Measurements from ENCODE around the gene MYH6. TPM values are rescaled to one million over a fixed set of nuclear protein-coding genes. Genes with fewer than 3 reads are reported as not detected.

MYH6 gene
- total and polyA plus RNA-seq, 2 donors (not counting 3 experiments of a cell fraction or from before 2014, with no cell fraction given): not detected

DNA sequence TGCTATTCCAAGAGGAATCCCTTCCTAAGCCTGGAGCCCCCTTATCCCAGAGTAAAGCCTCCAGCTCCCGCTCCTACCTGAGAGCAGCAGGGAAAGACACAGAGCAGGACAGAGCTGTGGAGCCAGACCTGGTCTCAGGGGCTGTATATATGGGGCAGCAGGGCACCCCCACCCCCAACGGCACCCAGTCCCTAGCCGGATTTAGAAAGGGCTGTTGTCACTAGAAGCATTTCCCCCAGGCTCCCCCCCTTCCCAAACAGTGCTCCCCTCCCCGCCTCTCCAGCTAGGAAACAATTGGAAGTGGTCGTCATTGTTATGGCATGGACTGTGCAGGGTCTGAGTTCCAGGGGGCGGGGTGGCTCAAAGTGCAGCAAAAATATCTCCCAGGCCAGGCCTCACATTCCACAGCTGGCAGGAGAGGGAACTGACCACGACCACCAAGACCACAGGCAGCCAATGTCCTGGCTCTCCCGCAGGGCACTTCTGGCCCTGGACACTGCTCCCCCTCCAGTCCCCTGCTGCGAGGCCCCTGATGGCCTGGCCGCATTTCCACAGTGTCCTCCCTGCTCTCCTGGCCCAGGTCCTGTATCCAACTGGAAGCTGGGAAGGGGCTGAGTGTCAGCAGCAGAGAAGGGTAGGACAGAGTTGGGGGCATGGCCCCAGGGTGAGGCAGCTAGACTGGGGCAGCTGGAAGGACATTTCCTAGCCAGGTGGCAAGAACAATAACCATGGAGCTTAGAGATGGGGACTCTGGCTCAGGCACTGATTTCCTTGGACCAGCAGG is 27.7 kb upstream of the MYH6 start, which contains the start of gene MYH7:
MYH7 (minus strand) TSS at position 118 of the 784 bp plus-strand sequence. CDS start 1,928 bp downstream, outside the sequence.
- no peaks in the 10 kb centered on the region for H3K79me2 ChIP-seq (ENCODE audit: control insufficient read depth, insufficient read depth, low read length)
- no peak for TF ChIP-seq GATA2 (IDR thresholded peaks at IDR 0.05; ENCODE audit: insufficient read depth, insufficient read length, low read depth, low read length)
- no peak for TF ChIP-seq FOS (IDR thresholded peaks at IDR 0.05; ENCODE audit: borderline replicate concordance, insufficient read depth, low read length)
- no peaks in the 10 kb centered on the region for H3K9me3 ChIP-seq (replicated peaks; ENCODE audit: control insufficient read depth, insufficient read depth, low read length)
- no peak within 1 kb of the TSS for H3K4me3 ChIP-seq (replicated peaks in 1 of 3; ENCODE audit: insufficient read depth in 1 of 3, low read depth in 1 of 3, low read length in 3 of 3)
- no peaks in the 10 kb centered on the region for H3K4me1 ChIP-seq (ENCODE audit: control insufficient read depth, extremely low read depth, insufficient read depth, low read length)
- FAIRE-seq (no peak), DNase-seq (ENCODE audit: low read depth, low spot score) (no peak)
- POLR2A ChIA-PET: no interaction called here
- H3K27me3 ChIP-seq (ENCODE audit: control insufficient read depth in 2 of 2, insufficient read depth in 2 of 2, low read length in 2 of 2): no peaks in the 10 kb centered on the region
- no TSS peak for BruUV-seq (replicated peaks)
- no peaks in the 10 kb centered on the region for H3K9me1 ChIP-seq (replicated peaks; ENCODE audit: control insufficient read depth, extremely low read depth, insufficient read depth, low read length)
- H3K9ac ChIP-seq (replicated peaks; ENCODE audit: extremely low read depth, insufficient read depth, low read length): no peak within 1 kb of the TSS
- H2AFZ ChIP-seq (ENCODE audit: low read depth, low read length): no peak within 1 kb of the TSS
- dilution Hi-C loops (cut with MboI; ENCODE audit: extremely low pct_ligation_motif_present, low sequenced_read_pairs): no loop called here
- no peak within 1 kb of the TSS for H3K27ac ChIP-seq (ENCODE audit: insufficient read depth, low read depth, low read length)
- no peaks in the 10 kb centered on the region for H4K20me1 ChIP-seq (replicated peaks; ENCODE audit: control insufficient read depth, extremely low read depth, insufficient read depth, low read length)
- H3K4me2 ChIP-seq (ENCODE audit: insufficient read depth, low read length): no peak within 1 kb of the TSS
- CTCF ChIA-PET: interaction anchor here (1.0 kb wide), 1 partner anchor 22 kb away, joined by 3 read pairs; no protein-coding TSS in a partner anchor
- intact Hi-C loops (cut with micrococcal nuclease): no loop called here
- H3K36me3 ChIP-seq (ENCODE audit: control insufficient read depth in 2 of 2, extremely low read depth in 1 of 2, insufficient read depth in 2 of 2, low read length in 2 of 2): no peaks in the 10 kb centered on the region

- no peaks in the 10 kb centered on the region for H3K36me3 ChIP-seq (ENCODE audit: control insufficient read depth in 2 of 2, extremely low read depth in 1 of 2, insufficient read depth in 2 of 2, low read length in 2 of 2)
- no peaks in the 10 kb centered on the region for H3K9me3 ChIP-seq (replicated peaks; ENCODE audit: control insufficient read depth, insufficient read depth, low read length)
- H3K27ac ChIP-seq (ENCODE audit: insufficient read depth, low read depth, low read length): no peak overlapping the region
- BruUV-seq (replicated peaks): no TSS peak
- CTCF ChIA-PET: no interaction called here
- no peak for FAIRE-seq
- no peak overlapping the region for H3K4me3 ChIP-seq (replicated peaks in 1 of 3; ENCODE audit: insufficient read depth in 1 of 3, low read depth in 1 of 3, low read length in 3 of 3)
- TF ChIP-seq CTCF (IDR thresholded peaks at IDR 0.05; ENCODE audit: extremely low read depth in 1 of 2, insufficient read depth in 1 of 2, low read depth in 1 of 2, low read length in 2 of 2) (no peak), JUN (IDR thresholded peaks at IDR 0.05; ENCODE audit: borderline replicate concordance, insufficient read depth, insufficient read length, low read depth) (no peak), FOS (IDR thresholded peaks at IDR 0.05; ENCODE audit: borderline replicate concordance, insufficient read depth, low read length) (no peak)
- no peaks in the 10 kb centered on the region for H3K27me3 ChIP-seq (ENCODE audit: control insufficient read depth in 2 of 2, insufficient read depth in 2 of 2, low read length in 2 of 2)
- no peak overlapping the region for H3K9ac ChIP-seq (replicated peaks; ENCODE audit: extremely low read depth, insufficient read depth, low read length)
- dilution Hi-C loops (cut with MboI; ENCODE audit: extremely low pct_ligation_motif_present, low sequenced_read_pairs) (no loop called here), intact Hi-C loops (cut with micrococcal nuclease) (no loop called here)
- no peak for DNase-seq (ENCODE audit: low read depth, low spot score)
- H3K9me1 ChIP-seq (replicated peaks; ENCODE audit: control insufficient read depth, extremely low read depth, insufficient read depth, low read length): no peaks in the 10 kb centered on the region
- H3K79me2 ChIP-seq (ENCODE audit: control insufficient read depth, insufficient read depth, low read length): no peaks in the 10 kb centered on the region
- no peak overlapping the region for H2AFZ ChIP-seq (ENCODE audit: low read depth, low read length)
- H4K20me1 ChIP-seq (replicated peaks; ENCODE audit: control insufficient read depth, extremely low read depth, insufficient read depth, low read length): no peaks in the 10 kb centered on the region
- H3K4me2 ChIP-seq (ENCODE audit: insufficient read depth, low read length): no peak overlapping the region
- POLR2A ChIA-PET: no interaction called here
- no peaks in the 10 kb centered on the region for H3K4me1 ChIP-seq (ENCODE audit: control insufficient read depth, extremely low read depth, insufficient read depth, low read length)
Observed at GRCh38 chr14:23434488-23435222, 26.6 kb upstream of the MYH6 start.

Measured in endothelial cell of umbilical vein (primary cell).